Endodermal cell (in vitro differentiated cells): ENCODE measurements around the gene ZNF536. TPM values are rescaled to one million over a fixed set of nuclear protein-coding genes. Genes with fewer than 3 reads are reported as not detected.
A peak's percentile ranks its signal among the peaks of the same experiment; 100 is the strongest.

Source experiments
- DNase-seq: peaks from one replicate; pipeline ENCODE4 v3.0.0-alpha.2; 2017
- H3K27ac ChIP-seq: 2 replicates; pipeline ENCODE4 v1.5.1; 2013; ENCODE audit warnings: mild to moderate bottlenecking, low read depth, low read length, moderate library complexity
- H3K27me3 ChIP-seq: 2 replicates; pipeline ENCODE4 v1.6.1; 2013; ENCODE audit warnings: mild to moderate bottlenecking, low read length, moderate library complexity; ENCODE audit not compliant: insufficient read depth, control insufficient read depth, poor library complexity, severe bottlenecking
- H3K36me3 ChIP-seq: 2 replicates; pipeline ENCODE4 v1.7.0; 2013; ENCODE audit warnings: mild to moderate bottlenecking, low read length, moderate library complexity; ENCODE audit not compliant: control insufficient read depth, insufficient read depth
- H3K4me1 ChIP-seq: one replicate; pipeline ENCODE4 v1.7.0; 2013; ENCODE audit warnings: low read length; ENCODE audit not compliant: control insufficient read depth, insufficient read depth
- H3K4me3 ChIP-seq: 2 replicates; pipeline ENCODE4 v1.5.1; 2013; ENCODE audit warnings: mild to moderate bottlenecking, low read length, moderate library complexity
- H3K9ac ChIP-seq: 2 replicates; pipeline ENCODE4 v1.6.1; 2013; ENCODE audit warnings: mild to moderate bottlenecking, low read length, moderate library complexity; ENCODE audit not compliant: poor library complexity, severe bottlenecking; ENCODE audit errors: extremely low read depth
- H3K9me3 ChIP-seq: 2 replicates; pipeline ENCODE4 v1.6.1; 2013; ENCODE audit warnings: mild to moderate bottlenecking, low read length, moderate library complexity; ENCODE audit not compliant: control insufficient read depth
- H3K27ac Mint-ChIP-seq: 2 replicates; pipeline ENCODE4 v1.8.0; 2020; ENCODE audit warnings: mixed read lengths
- H3K27me3 Mint-ChIP-seq: 2 replicates; pipeline ENCODE4 v1.8.0; 2021; ENCODE audit warnings: mild to moderate bottlenecking, mixed read lengths; ENCODE audit not compliant: insufficient read depth
- H3K36me3 Mint-ChIP-seq: 2 replicates; pipeline ENCODE4 v1.8.0; 2020; ENCODE audit warnings: low read depth, mixed read lengths
- H3K4me1 Mint-ChIP-seq: 2 replicates; pipeline ENCODE4 v1.8.0; 2020; ENCODE audit warnings: mixed read lengths
- H3K4me3 Mint-ChIP-seq: 2 replicates; pipeline ENCODE4 v1.8.0; 2020; ENCODE audit warnings: mild to moderate bottlenecking, moderate library complexity, mixed read lengths
- H3K9me3 Mint-ChIP-seq: 2 replicates; pipeline ENCODE4 v1.8.0; 2020; ENCODE audit warnings: mild to moderate bottlenecking, mixed read lengths
- CTCF ChIP-seq: fragments of 200-600 bp; sonication (generic); conservative IDR thresholded peaks from 2 replicates; pipeline ENCODE4 v1.5.0; 2021; ENCODE audit warnings: antibody characterized with exemption, mild to moderate bottlenecking
- WGBS, 2 experiments: methylation state at CpG; one replicate each; pipeline versions ENCODE4 v1.1.5 to v1.1.7; 2013; ENCODE audit warnings: missing lambda C conversion rate in 2 of 2, mixed read lengths in 1 of 2; ENCODE audit not compliant: insufficient coverage in 1 of 2, insufficient read length in 1 of 2; 5-methylcytosine and 5-hydroxymethylcytosine counted together
- total RNA-seq, 2 donors: library from RNA; stranded (reverse); fragmentation: NEBNext Ultra II Directional in 1 of 2; extraction: Animal tissue kit (Norgen Biotek cat#: 25700) in 1 of 2; gene quantifications; 2 replicates in 1 of 2; 3 replicates in 1 of 2; pipeline ENCODE4 v1.2.1, GENCODE V29; 2021

The ZNF536 gene
- total RNA-seq, 2 donors from 2014 or later, result not detected

GRCh38 chr19:30369833-30370232 lies 2.4 kb upstream of the ZNF536 start:
- Histone ChIP-seq H3K27ac (no peak overlapping the region), H3K27me3 (peaks cover 95% of the 10 kb centered on the region), H3K36me3 (no peaks in the 10 kb centered on the region), H3K9me3 (no peaks in the 10 kb centered on the region), H3K9ac (no peak overlapping the region), H3K4me1 (no peaks in the 10 kb centered on the region), H3K4me3 (no peak overlapping the region)
- H3K27ac Mint-ChIP-seq, result no peak overlapping the region
- H3K4me1 Mint-ChIP-seq, result peaks cover 10% of the 10 kb centered on the region
- H3K36me3 Mint-ChIP-seq, result no peaks in the 10 kb centered on the region
- no peak for TF ChIP-seq CTCF
- WGBS, 2 experiments, result 87 to 91% methylated on average over 6 of the region's 6 CpGs
- no peak overlapping the region for H3K4me3 Mint-ChIP-seq
- H3K9me3 Mint-ChIP-seq, result no peaks in the 10 kb centered on the region
- no peak for DNase-seq
- peaks cover 56% of the 10 kb centered on the region for H3K27me3 Mint-ChIP-seq

- no peak for TF ChIP-seq CTCF
- Mint-ChIP-seq H3K9me3 (no peaks in the 10 kb centered on the region), H3K27ac (no peak overlapping the region), H3K4me3 (no peak overlapping the region), H3K4me1 (peaks cover 10% of the 10 kb centered on the region), H3K27me3 (peaks cover 56% of the 10 kb centered on the region), H3K36me3 (no peaks in the 10 kb centered on the region)
- H3K9ac ChIP-seq, result no peak overlapping the region
- H3K4me1 ChIP-seq, result no peaks in the 10 kb centered on the region
- 89% methylated on average over 5 of the region's 6 CpGs for WGBS, 2 experiments
- peaks cover 94% of the 10 kb centered on the region for H3K27me3 ChIP-seq
- no peaks in the 10 kb centered on the region for H3K36me3 ChIP-seq
- no peak overlapping the region for H3K27ac ChIP-seq
- no peak overlapping the region for H3K4me3 ChIP-seq
- no peak for DNase-seq
- no peaks in the 10 kb centered on the region for H3K9me3 ChIP-seq
Measured at GRCh38 chr19:30371161-30371836, 885 bp upstream of the ZNF536 start.

- H3K4me1 Mint-ChIP-seq, result peaks cover 10% of the 10 kb centered on the region
- H3K4me3 ChIP-seq, result no peak overlapping the region
- H3K4me3 Mint-ChIP-seq, result no peak overlapping the region
Measured at GRCh38 chr19:30373593-30373992, 1.4 kb downstream of the ZNF536 start.

More at GRCh38 chr19:30373593-30373992, 1.4 kb downstream of the ZNF536 start:
- no peaks in the 10 kb centered on the region for H3K36me3 Mint-ChIP-seq
- no peaks in the 10 kb centered on the region for H3K36me3 ChIP-seq
- no peaks in the 10 kb centered on the region for H3K9me3 ChIP-seq
- WGBS, 2 experiments, result 7 to 13% methylated on average over 11 to 17 of the region's 17 CpGs
- no peak overlapping the region for H3K9ac ChIP-seq
- H3K27ac Mint-ChIP-seq, result no peak overlapping the region
- peaks cover 85% of the 10 kb centered on the region for H3K27me3 ChIP-seq
- peaks cover 54% of the 10 kb centered on the region for H3K27me3 Mint-ChIP-seq
- DNase-seq, result peak; percentile 76
- TF ChIP-seq CTCF, result no peak
- no peaks in the 10 kb centered on the region for H3K4me1 ChIP-seq
- no peak overlapping the region for H3K27ac ChIP-seq
- H3K9me3 Mint-ChIP-seq, result no peaks in the 10 kb centered on the region
